H1 (cell line): ENCODE data around the gene OR8D4. TPM values are rescaled to one million over a fixed set of nuclear protein-coding genes. Genes with fewer than 3 reads are reported as not detected.

Experiments used
- KDM5A ChIP-seq: fragments of 200-600 bp; IDR thresholded peaks from 2 replicates; pipeline ENCODE4 v1.7.1; 2012; ENCODE audit warnings: mild to moderate bottlenecking, low read length, inconsistent platforms, mixed read lengths
- RFX5 ChIP-seq: IDR thresholded peaks from 2 replicates; pipeline ENCODE4 v1.6.1; 2011; ENCODE audit warnings: low read depth, low read length, improper control_type of control experiment, borderline replicate concordance
- SAP30 ChIP-seq: fragments of 300-600 bp; sonication (generic); IDR thresholded peaks from 2 replicates; pipeline ENCODE4 v1.7.1; 2012; ENCODE audit warnings: low read length, moderate library complexity, mild to moderate bottlenecking, inconsistent platforms; ENCODE audit not compliant: insufficient read depth, insufficient replicate concordance
- SIN3A ChIP-seq, 2 experiments: IDR thresholded peaks in 1 of 2; conservative IDR thresholded peaks in 1 of 2; 2 replicates each; pipeline ENCODE4 v1.6.1; 2011 to 2012; ENCODE audit warnings: low read length in 2 of 2, improper control_type of control experiment in 1 of 2, low read depth in 1 of 2, mild to moderate bottlenecking in 1 of 2
- SP2 ChIP-seq: IDR thresholded peaks from 2 replicates; pipeline ENCODE4 v1.6.1; 2012; ENCODE audit warnings: mild to moderate bottlenecking, low read length, inconsistent platforms
- ZNF274 ChIP-seq: IDR thresholded peaks from 2 replicates; pipeline ENCODE4 v1.7.0; 2012; ENCODE audit warnings: low read length, borderline replicate concordance; ENCODE audit errors: extremely low read depth
- polyA plus RNA-seq, 7 experiments: library from polyadenylated mRNA; depleted of rRNA in 3 of 7; stranded (reverse) in 5 of 7; unstranded in 2 of 7; fragments of >200 nt in 5 of 7; fragments of 200-250 nt in 2 of 7; gene quantifications; 1 replicate in 5 of 7; 2 replicates in 1 of 7; 4 replicates in 1 of 7; pipeline versions ENCODE4 v1.2.1 to v1.2.3, GENCODE V29; 2011 to 2013; ENCODE audit warnings: missing spikeins in 2 of 7, mixed read lengths in 2 of 7
- total RNA-seq: library from RNA; stranded (reverse); fragmentation: NEBNext Ultra II Directional; extraction: Animal tissue kit (Norgen Biotek cat#: 25700); gene quantifications from 2 replicates; pipeline ENCODE4 v1.2.1, GENCODE V29; 2021
- TF ChIP-seq, protein P1 (sequence below): IDR thresholded peaks from 2 replicates; pipeline ENCODE4 v1.6.1; 2012; ENCODE audit warnings: inconsistent platforms

OR8D4 gene
- total and polyA plus RNA-seq, 2 of the 8 experiments (the other 6 are each of a cell fraction or from before 2014, with no cell fraction given), result not detected

DNA sequence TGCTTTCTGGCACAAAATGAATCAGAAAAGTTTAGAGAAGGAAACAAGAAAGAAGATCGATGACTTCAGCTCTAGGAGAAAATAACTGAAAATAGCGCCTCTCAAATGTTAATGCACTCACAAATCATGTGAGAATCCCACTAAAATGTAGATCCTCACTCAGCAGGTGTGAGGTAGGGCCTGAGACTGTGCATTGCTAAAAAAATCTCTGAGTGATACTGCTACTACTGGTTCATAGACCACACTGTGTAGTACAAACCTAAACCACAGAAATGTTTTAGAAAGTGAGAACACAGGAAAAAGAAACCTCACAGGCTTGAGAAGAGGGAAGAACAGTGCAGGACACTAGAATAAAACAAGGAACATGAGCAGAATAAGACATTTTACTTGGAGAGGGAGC is 2.0 kb downstream of the OR8D4 start (continued):
- no peak for TF ChIP-seq SAP30
- TF ChIP-seq, protein P1, sequence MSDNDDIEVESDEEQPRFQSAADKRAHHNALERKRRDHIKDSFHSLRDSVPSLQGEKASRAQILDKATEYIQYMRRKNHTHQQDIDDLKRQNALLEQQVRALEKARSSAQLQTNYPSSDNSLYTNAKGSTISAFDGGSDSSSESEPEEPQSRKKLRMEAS, result no peak
- TF ChIP-seq RFX5, result no peak
- no peak for TF ChIP-seq SIN3A (conservative IDR thresholded peaks at IDR 0.05 in 1 of 2, IDR thresholded peaks at IDR 0.05 in 1 of 2; ENCODE audit: low read depth in 1 of 2, low read length in 2 of 2)
- TF ChIP-seq KDM5A, result no peak
- no peak for TF ChIP-seq ZNF274
- TF ChIP-seq SP2, result no peak
